GM18508 (cell line): Measurements from ENCODE around the gene ANGPTL3.
"Not testable (repeated sequence)": the region's sequence is repeated elsewhere in the genome, so short reads cannot be mapped to it uniquely, and the experiment has no call there.

ENCODE experiments used
- ATAC-seq: cut with Tn5 transposase; IDR thresholded peaks from one replicate; pipeline ENCODE4 v1.9.1; 2021; ENCODE audit warnings: moderate number of reproducible peaks; ENCODE audit not compliant: insufficient read depth, unreplicated experiment

ANGPTL3 gene, protein sequence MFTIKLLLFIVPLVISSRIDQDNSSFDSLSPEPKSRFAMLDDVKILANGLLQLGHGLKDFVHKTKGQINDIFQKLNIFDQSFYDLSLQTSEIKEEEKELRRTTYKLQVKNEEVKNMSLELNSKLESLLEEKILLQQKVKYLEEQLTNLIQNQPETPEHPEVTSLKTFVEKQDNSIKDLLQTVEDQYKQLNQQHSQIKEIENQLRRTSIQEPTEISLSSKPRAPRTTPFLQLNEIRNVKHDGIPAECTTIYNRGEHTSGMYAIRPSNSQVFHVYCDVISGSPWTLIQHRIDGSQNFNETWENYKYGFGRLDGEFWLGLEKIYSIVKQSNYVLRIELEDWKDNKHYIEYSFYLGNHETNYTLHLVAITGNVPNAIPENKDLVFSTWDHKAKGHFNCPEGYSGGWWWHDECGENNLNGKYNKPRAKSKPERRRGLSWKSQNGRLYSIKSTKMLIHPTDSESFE

DNA sequence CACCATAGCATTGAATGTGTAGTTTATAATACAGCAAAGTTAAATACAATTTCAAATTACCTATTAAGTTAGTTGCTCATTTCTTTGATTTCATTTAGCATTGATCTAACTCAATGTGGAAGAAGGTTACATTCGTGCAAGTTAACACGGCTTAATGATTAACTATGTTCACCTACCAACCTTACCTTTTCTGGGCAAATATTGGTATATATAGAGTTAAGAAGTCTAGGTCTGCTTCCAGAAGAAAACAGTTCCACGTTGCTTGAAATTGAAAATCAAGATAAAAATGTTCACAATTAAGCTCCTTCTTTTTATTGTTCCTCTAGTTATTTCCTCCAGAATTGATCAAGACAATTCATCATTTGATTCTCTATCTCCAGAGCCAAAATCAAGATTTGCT lies at the start of gene ANGPTL3:
Gene ANGPTL3, plus strand, starts transcription at position 240 of the 400 bp plus-strand sequence. Its CDS starts 47 bp downstream, at position 287.
- ATAC-seq = no peak

DNA sequence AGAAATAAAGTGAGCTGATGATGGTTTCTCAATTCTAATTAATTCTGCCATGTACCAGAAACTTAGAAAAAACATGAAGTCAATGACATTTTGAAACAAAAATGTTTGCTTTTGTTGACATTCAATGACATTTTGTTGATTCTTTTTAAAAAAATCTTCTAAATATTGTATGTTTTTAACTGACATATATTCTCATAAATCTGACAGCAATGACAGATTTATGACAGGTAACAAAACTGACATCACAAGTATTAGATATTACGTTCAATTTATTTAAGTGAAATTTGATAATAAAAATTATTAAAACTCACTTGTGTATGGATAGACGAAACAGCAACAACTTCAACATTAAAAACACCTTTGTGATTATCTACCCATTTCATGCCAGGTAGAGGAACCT lies 36.0 kb upstream of the ANGPTL3 start:
- no peak for ATAC-seq

DNA sequence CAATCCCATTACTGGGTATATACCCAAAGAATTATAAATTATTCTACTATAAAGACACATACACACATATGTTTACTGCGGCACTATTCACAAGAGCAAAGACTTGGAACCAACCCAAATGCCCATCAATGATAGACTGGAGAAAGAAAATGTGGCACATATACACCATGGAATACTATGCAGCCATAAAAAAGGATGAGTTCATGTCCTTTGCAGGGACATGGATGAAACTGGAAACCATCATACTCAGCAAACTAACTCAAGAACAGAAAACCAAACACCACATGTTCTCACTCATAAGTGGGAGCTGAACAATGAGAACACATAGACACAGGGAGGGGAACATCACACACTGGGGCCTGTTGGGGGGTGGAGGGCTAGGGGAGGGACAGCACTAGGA lies 30.1 kb upstream of the ANGPTL3 start:
- not testable (repeated sequence) for ATAC-seq

DNA sequence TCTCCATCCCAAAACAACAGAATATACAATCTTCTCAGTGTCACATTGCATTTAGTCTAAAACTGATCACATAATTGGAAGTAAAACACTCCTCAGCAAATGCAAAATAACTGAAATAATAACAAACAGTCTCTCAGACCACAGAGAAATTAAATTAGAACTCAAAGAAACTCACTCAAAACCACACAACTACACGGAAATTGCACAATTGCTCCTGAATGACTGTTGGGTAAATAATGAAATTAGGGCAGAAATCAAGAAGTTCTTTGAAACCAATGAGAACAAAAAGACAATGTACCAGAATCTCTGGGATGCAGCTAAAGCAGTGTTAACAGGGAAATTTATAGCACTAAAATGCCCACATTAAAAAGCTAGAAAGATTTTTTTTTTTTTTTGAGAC lies 29.4 kb upstream of the ANGPTL3 start:
- ATAC-seq = not testable (repeated sequence)

DNA sequence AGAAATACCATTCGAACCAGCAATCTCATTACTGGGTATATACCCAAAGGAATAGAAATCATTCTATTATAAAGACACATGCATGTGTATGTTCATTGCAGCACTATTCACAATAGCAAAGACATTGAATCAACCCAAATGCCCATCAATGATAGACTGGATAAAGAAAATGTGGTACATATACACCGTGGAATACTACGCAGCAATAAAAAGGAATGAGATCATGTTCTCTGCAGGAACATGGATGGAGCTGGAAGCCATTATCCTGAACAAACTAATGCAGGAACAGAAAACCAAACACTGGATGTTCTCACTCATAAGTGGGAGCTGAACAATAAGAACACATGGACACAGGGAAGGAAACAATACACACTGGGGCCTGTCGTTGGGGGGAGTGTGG lies 25.8 kb upstream of the ANGPTL3 start:
- ATAC-seq = not testable (repeated sequence)

DNA sequence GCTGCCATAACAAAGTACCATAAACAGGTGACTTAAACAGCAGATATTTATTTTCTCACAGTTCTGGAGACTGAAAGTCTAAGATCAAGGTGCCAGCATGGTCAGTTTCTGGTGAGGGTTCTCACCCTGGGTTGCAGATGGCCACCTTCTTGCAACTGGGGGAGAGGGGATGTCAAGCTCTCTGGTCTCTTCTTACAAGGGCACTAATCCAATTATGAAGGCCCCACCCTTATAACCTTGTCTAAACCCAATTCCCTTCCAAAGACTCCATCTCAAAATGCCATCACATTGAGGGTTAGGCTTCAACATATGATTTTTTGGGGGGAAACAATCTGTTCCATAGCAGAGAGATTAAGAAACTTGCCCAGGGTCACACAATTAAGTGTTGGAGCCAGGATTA lies 24.8 kb upstream of the ANGPTL3 start:
- ATAC-seq = no peak

DNA sequence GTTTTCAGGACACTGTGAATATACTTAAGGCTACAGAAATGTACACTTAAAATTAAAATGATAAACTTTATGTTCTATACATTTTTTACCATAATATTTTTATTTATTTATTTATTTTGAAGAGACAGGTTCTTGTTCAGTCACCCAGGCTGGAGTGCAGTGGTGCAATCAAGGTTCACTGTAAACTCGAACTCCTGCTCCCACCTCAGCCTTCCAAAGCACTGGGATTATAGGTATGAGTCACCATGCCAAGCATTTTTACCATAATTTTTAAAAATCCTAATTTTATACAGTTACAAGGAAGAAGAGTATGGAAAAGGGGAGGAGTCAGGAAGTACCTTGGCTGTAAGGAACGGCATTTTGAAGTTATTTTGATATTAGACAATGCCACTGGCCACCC lies 23.6 kb upstream of the ANGPTL3 start:
- ATAC-seq = no peak

DNA sequence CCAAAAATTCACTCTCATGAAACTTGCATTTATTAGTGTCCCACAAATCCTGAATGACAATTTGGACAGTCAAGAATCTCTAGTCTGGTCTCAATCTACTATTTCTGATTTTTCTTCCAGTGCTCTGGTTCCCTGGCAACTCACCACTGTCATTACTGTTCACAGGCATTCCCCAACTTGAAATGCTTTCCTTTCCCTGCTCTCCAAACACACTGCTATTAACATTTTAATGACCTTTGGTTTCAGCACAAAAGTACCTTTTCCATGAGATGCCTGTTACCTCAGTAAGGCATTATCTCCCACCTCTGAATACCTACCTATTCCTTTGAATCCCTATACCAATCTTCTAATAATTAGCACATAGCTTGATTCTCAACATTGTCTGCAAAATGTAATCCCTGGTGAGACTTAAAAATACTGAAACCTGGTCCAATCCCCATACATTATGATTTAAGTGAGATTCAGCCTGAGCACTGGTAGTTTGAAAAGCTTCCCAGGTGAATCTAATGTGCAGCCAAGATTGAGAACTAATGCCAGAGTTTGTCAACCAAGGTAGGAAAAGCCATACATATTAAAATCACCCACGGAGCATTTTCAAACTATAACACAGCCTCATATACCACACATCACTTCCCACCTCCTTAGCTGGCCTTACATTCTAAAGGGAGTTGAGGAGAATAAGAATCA lies 11.7 kb upstream of the ANGPTL3 start:
- no peak for ATAC-seq

DNA sequence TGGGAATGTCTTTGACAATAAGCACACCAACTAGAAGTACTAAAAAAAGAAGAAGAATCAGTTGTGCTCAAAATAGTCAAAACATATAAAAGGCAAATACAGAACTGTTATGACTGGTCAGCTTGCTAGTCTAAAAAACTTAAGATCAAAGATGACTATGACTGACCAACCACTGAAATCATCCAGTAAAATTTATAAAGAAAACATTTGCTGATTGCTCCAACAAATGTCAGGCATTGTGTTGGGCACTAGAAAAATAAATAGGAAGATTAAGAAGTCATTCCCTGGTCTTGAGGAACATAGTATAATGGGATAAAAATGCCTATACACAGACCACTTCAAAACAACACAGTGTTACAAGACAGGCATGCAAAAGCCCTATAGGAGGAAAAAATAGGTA lies 9.3 kb upstream of the ANGPTL3 start:
- ATAC-seq = no peak

DNA sequence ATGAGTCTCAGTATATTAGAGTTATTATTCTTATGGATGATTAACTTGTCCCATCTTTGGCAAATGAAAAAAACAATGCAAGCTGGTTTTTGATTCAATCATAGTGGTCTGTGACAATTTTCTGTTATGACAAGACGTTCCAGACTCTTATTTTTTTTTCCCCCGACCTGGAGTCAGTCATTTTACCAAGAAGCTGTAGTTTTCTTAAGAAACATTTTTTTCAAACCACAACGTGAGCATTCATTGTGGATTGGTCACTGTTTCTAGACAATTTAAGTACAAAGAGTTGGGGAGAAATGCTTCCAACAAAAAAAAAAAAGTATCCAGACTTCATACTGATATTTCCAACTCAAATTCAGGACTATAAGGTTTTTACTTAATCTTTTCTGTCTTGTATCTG lies 8.0 kb upstream of the ANGPTL3 start:
- ATAC-seq = no peak

DNA sequence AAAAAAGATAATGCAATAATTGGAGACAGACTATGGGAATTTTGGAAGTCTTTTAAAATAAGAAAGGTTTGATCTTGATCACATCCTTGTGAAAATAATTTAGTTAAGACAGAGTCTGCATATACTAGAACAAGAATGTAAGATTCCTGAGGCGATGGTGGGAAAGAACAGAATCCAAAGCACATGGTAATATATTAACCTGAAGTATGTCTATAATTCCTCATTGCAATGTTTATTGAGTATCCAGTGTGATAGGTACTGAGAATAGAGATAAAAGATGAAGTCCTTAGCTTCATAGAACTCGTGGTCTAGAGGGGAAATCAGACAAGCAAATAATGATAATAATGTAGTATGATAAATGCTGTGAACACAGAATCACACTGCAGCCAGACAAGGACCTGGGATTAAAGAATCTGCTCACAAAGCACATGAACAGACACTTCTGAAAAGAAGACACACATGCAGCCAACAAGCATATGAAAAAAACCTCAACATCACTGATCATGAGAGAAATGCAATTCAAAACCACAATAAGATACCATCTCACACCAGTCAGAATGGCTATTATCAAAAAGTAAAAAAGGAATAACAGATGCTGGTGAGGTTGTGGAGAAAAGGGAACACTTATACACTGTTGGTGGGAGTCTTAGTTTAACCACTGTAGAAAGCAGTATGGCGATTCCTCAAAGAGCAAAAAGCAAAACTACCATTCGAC lies 6.9 kb upstream of the ANGPTL3 start:
- ATAC-seq = no peak

DNA sequence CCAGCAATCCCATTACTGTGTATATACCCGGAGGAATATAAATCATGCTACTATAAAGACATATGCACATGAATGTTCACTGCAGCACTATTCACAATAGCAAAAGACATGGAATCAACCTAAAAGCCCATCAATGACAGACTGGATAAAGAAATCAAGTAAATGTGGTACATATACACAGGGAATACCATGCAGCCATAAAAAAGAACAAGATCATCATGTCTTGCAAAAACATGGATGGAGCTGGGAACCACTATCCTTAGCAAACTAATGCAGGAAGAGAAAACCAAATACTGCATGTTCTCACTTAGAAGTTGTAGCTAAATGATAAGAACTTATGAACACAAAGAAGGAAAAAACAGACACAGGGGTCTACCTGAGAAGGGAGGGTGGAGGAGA lies 6.4 kb upstream of the ANGPTL3 start:
- ATAC-seq = no peak

DNA sequence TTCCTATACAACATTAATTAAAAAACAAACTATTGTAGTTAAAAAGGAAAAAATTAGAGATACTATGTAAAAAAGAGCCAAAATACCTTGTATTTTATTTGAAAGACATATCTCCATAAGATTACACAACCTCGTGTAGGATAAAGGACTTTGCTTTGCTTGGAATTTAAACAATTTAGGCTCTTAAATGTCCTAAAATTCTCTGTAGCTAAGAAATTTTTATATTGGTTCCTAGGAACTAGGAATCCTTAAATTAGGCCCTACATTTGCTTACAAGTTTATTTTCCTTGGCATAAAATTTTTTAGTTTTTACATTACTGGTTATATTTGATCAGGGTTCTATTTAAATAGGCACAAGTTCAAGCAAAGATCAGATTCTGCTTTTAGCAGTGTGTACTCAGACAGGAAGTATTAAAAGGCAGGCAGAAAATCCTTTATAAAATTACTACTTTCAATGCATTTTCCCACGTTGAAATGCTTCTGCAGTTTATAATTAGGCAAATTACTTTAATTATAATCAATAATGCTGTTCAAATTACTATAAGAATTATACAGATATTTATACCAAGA lies 3.4 kb upstream of the ANGPTL3 start:
- ATAC-seq = no peak

DNA sequence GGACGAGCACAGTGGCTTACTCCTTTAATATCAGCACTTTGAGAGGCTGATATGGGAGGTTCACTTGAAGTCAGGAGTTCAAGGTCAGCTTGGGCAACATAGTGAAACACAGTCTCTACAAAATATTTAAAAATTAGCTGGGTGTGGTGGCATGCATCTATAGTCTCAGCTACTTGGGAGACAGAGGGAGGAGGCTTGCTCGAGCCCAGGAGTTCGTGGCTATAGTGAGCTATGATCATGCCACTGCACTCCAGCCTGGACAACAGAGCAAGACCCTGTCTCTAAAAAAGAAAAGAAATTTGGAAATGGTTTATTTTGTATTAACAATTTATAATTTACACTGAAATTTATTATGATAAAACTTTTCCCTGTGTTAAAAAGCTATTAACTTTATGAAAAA lies 1.7 kb upstream of the ANGPTL3 start:
- no peak for ATAC-seq

DNA sequence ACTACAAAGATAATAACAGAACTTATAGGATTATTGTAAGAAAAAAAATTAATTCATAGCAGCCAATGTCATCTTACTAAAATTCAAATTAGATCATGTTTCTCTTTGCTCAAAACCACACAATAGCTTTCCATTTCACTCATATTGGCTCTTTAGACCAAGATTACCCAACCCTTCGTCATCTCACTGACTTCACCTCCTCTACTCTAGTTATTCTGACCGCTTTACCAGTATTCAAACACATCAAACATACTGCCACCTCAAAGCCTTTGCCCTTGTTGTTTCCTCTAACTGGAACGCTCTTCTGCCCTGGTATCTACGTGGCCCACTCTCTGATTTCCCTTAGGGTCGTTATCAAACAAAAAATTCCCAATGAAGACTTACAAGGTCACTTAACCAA lies 1.7 kb downstream of the ANGPTL3 start:
- ATAC-seq = no peak

DNA sequence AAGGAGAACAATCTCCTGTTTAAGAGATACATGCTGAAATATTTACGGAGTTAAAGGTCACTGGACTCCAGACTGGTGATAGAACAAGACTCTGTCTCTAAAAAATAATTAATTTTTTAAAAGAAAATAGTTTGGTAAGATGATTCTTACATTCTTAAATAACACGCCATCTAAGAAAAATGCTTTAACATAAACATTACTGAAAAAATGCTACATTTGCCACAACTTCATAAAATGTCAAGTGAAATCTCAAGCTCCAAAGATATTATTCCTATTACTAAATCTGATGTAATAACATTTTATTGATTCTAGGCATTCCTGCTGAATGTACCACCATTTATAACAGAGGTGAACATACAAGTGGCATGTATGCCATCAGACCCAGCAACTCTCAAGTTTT lies 4.1 kb downstream of the ANGPTL3 start:
- no peak for ATAC-seq

DNA sequence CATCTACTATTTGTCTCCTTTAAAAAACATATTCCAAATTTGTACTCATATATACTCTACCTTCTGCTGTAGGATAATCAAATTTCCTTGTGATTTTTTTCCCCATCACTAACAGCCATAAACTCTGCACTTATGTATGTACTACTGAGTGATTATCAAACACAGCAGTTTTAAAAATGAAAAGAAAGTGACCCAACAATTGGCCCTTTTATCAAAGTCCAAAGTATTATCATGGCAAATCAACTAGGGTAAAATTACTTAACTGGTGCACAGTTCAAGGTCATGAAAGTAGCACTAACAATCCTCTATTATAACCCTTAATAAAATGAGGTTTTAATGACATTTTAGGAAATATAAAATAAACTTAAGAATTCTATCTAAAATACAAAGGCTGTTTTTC lies 11.6 kb downstream of the ANGPTL3 start:
- ATAC-seq = no peak

DNA sequence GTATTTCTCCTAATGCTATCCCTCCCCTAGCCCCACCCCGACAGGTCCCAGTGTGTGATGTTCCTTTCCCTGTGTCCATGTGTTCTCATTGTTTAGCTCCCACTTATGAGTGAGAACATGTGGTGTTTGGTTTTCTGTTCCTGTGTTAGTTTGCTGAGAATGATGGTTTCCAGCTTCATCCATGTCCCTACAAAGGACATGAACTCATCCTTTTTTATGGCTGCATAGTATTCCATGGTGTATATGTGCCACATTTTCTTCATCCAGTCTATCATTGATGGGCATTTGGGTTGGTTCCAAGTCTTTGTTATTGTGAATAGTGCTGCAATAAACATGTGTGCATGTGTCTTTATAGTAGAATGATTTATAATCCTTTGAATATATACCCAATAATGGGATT lies 13.3 kb downstream of the ANGPTL3 start:
- not testable (repeated sequence) for ATAC-seq

DNA sequence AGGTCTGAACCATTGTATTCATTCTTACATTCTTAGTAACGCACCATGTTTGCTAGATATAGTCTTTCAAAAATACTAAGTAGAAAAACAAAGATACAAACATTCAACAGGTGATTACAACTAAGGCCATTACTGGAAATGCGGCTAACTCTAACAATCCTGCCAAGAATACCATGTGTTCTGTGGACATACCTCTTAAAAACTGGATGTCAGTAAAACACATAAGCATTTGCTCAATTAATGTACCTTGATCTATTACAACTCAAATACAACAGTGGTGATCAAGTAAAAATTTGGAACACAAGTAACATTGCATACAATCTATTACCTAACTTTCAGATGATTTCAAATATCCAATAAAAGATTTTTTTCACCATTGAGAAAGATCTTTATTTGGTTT lies 15.4 kb downstream of the ANGPTL3 start:
- no peak for ATAC-seq

DNA sequence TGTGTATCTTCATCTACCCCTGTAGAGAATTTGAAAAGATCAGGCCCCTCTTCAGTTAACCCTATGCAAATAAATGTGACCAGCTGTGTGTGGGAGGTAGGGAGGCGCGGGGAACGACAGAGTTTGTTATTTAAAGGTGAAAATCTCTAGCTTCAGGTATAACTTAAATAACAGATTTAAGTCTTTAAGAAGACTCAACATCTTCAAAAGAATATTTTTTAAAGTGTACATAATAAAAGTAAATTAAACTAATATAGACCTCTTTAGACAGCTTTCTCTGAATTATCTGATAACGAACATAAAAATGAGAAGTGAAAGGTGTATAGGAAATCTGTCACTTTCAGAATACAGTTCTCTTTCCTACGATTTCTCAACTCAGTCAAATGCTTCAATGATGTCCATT lies 16.0 kb downstream of the ANGPTL3 start:
- peak; percentile 65 for ATAC-seq

DNA sequence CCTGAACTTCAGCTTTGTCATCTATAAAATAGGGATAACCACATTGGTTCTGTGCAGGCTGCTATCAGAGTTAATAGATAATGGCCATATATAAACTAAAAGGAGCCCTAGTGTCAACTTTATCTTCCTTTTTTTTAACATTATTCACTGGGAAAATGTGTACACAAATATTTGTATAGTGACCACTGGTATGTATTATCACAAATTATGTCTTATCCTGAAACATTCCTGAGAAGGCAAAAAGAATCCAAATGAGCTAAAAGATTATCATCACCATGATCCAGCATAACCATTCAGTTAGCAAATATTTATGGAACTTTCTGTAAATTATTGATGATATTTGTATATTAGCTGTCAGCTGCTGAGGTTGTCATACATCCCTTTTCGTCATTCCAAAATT lies 16.6 kb downstream of the ANGPTL3 start:
- ATAC-seq = no peak
